Body of pancreas (tissue), 4 donors: Measurements from ENCODE around the gene CSTPP1. TPM values are rescaled to one million over a fixed set of nuclear protein-coding genes. Genes with fewer than 3 reads are reported as not detected.
A peak's percentile ranks its signal among the peaks of the same experiment; 100 is the strongest.

Experiments
- ATAC-seq: fragments of 150-250 bp; one replicate; pipeline ENCODE4 v1.9.1; 2016
- DNase-seq, 4 donors: peaks; one replicate each; pipeline ENCODE4 v3.0.0-alpha.2; 2019
- H3K27ac ChIP-seq, 4 donors: fragments of 200-600 bp; sonication (generic); 1 replicate in 3 of 4; 2 replicates in 1 of 4; pipeline versions ENCODE4 v1.5.1 to v1.6.1; 2016 to 2019; ENCODE audit warnings: mild to moderate bottlenecking in 1 of 4, mixed read lengths in 1 of 4, moderate library complexity in 1 of 4
- H3K27me3 ChIP-seq, 2 donors: fragments of 200-600 bp; sonication (generic); one replicate each; pipeline ENCODE4 v1.6.0; 2016; ENCODE audit warnings: mild to moderate bottlenecking in 1 of 2
- H3K36me3 ChIP-seq, 2 donors: fragments of 200-600 bp; sonication (generic); replicated peaks in 1 of 2; 2 replicates each; pipeline ENCODE4 v1.5.1; 2016; ENCODE audit warnings: low read depth in 2 of 2; ENCODE audit not compliant: insufficient read depth in 1 of 2
- H3K4me1 ChIP-seq: fragments of 200-600 bp; sonication (generic); one replicate; pipeline ENCODE4 v1.6.0; 2016
- H3K4me3 ChIP-seq, 2 donors: fragments of 200-600 bp; sonication (generic); 1 replicate in 1 of 2; 2 replicates in 1 of 2; pipeline ENCODE4 v1.5.1; 2016 to 2019
- H3K9me3 ChIP-seq, 3 donors: fragments of 200-600 bp; sonication (generic); 1 replicate in 2 of 3; 2 replicates in 1 of 3; pipeline ENCODE4 v1.5.1; 2016
- CTCF ChIP-seq, 7 experiments: fragments of 450-650 bp in 4 of 7; fragments of 200-600 bp in 3 of 7; sonication (generic) in 3 of 7; IDR thresholded peaks; one replicate each; pipeline ENCODE4 v1.5.1; 2016 to 2019; ENCODE audit warnings: antibody characterized with exemption in 7 of 7
- POLR2A ChIP-seq, 3 donors: fragments of 450-650 bp; IDR thresholded peaks; one replicate each; pipeline ENCODE4 v1.6.1; 2016; ENCODE audit warnings: antibody characterized with exemption in 3 of 3, mild to moderate bottlenecking in 2 of 3
- WGBS, 2 donors: methylation state at CpG; one replicate each; pipeline ENCODE4 v1.1.5; 2017; 5-methylcytosine and 5-hydroxymethylcytosine counted together
- intact Hi-C: fragments of 100-400 bp; cut with DNase I; formaldehyde crosslinking; loops from one replicate; pipeline ENCODE4 v1.15.1; 2023
- total RNA-seq, 2 donors: library from RNA; depleted of rRNA; stranded (reverse); fragments of >200 nt; gene quantifications; one replicate each; pipeline ENCODE4 v1.1.0, GENCODE V29; 2016

Gene CSTPP1
- total RNA-seq: 10 to 100 TPM; 11.2 to 13.2 TPM

GRCh38 chr11:46936138-46937110 is at the start of gene CSTPP1:
Gene CSTPP1, plus strand, starts transcription at chr11:46936761. Its CDS starts 45 bp downstream, at chr11:46936806.
- H3K9me3 ChIP-seq: no peaks in the 10 kb centered on the region

GRCh38 chr11:46888636-46889035 is 47.9 kb upstream of the CSTPP1 start:
- intact Hi-C loops: loop anchor here (2.0 kb wide), 1 partner anchor 266 kb away; no protein-coding TSS in a partner anchor
- no peaks in the 10 kb centered on the region for H3K9me3 ChIP-seq
- H3K27ac ChIP-seq: no peak overlapping the region
- no peak overlapping the region for H3K4me3 ChIP-seq
- no peak for DNase-seq
- H3K36me3 ChIP-seq: peaks cover 5 to 6% of the 10 kb centered on the region in 2 donors
- no peaks in the 10 kb centered on the region for H3K4me1 ChIP-seq
- H3K27me3 ChIP-seq: no peaks in the 10 kb centered on the region
- TF ChIP-seq CTCF (IDR thresholded peaks at IDR 0.05) (no peak), POLR2A (IDR thresholded peaks at IDR 0.05) (no peak)
- WGBS, 2 donors: 82 to 92% methylated on average over 5 of the region's 5 CpGs
- no peak for ATAC-seq

More at GRCh38 chr11:46936138-46937110, at the start of gene CSTPP1:
- Histone ChIP-seq H3K4me3 (peak within 1 kb of the TSS; percentile 64 to 73), H3K36me3 (no peaks in the 10 kb centered on the region), H3K27ac (peak within 1 kb of the TSS in 3 of 4 donors; percentile 12 to 73 (median 38)), H3K27me3 (no peaks in the 10 kb centered on the region), H3K4me1 (peaks cover 19% of the 10 kb centered on the region)
- ATAC-seq (peak; percentile 100), DNase-seq (peak; percentile 95 to 97 (median 96))
- intact Hi-C loops: no loop called here
- WGBS, 2 donors: 18 to 21% methylated on average over 35 to 41 of the region's 41 CpGs
- TF ChIP-seq CTCF (IDR thresholded peaks at IDR 0.05) (no peak), POLR2A (IDR thresholded peaks at IDR 0.05) (peak in 1 of 3 donors; percentile 25)

GRCh38 chr11:46889251-46889650 is 47.3 kb upstream of the CSTPP1 start:
- H3K4me1 ChIP-seq: no peaks in the 10 kb centered on the region
- H3K9me3 ChIP-seq: no peaks in the 10 kb centered on the region
- intact Hi-C loops: loop anchor here (2.0 kb wide), 1 partner anchor 266 kb away; no protein-coding TSS in a partner anchor
- DNase-seq (no peak), ATAC-seq (no peak)
- TF ChIP-seq POLR2A (IDR thresholded peaks at IDR 0.05) (no peak), CTCF (IDR thresholded peaks at IDR 0.05) (no peak)
- no peak overlapping the region for H3K4me3 ChIP-seq
- no peak overlapping the region for H3K27ac ChIP-seq
- peaks cover 5 to 6% of the 10 kb centered on the region in 2 donors for H3K36me3 ChIP-seq
- WGBS, 2 donors: 63 to 83% methylated on average over 4 to 7 of the region's 7 CpGs
- H3K27me3 ChIP-seq: no peaks in the 10 kb centered on the region

- intact Hi-C loops: loop anchor here (2.0 kb wide), 1 partner anchor 265 kb away; no protein-coding TSS in a partner anchor
- Histone ChIP-seq H3K4me3 (no peak overlapping the region), H3K27me3 (no peaks in the 10 kb centered on the region), H3K27ac (no peak overlapping the region), H3K9me3 (no peaks in the 10 kb centered on the region), H3K4me1 (no peaks in the 10 kb centered on the region), H3K36me3 (peaks cover 5 to 6% of the 10 kb centered on the region in 2 donors)
- peak; percentile 94 for ATAC-seq
- DNase-seq: peak; percentile 79 to 85 (median 83)
- 54 to 63% methylated on average over 15 to 23 of the region's 23 CpGs for WGBS, 2 donors
- TF ChIP-seq POLR2A (IDR thresholded peaks at IDR 0.05): no peak
- TF ChIP-seq CTCF (IDR thresholded peaks at IDR 0.05): peak; percentile 76 to 96 (median 94)
These were observed 46.7 kb upstream of the CSTPP1 start for GRCh38 chr11:46889689-46890475.
